GM23248 (cell line): ENCODE results near the gene WNT2. TPM values are rescaled to one million over a fixed set of nuclear protein-coding genes. Genes with fewer than 3 reads are reported as not detected.

Source experiments
- DNase-seq: peaks from one replicate; pipeline ENCODE4 v3.0.0-alpha.2; 2015
- H2AFZ ChIP-seq: fragments of 200-600 bp; sonication (generic); 2 replicates; pipeline ENCODE4 v1.6.1; 2016; ENCODE audit warnings: antibody characterized with exemption
- H3F3A ChIP-seq: fragments of 200-600 bp; sonication (generic); 2 replicates; pipeline ENCODE4 v1.6.1; 2016; ENCODE audit warnings: mild to moderate bottlenecking, antibody characterized with exemption, mixed run types; ENCODE audit not compliant: insufficient read depth
- H3K27ac ChIP-seq: fragments of 200-600 bp; sonication (generic); 2 replicates; pipeline ENCODE4 v1.5.1; 2016; ENCODE audit warnings: mild to moderate bottlenecking
- H3K27me3 ChIP-seq: fragments of 200-600 bp; sonication (generic); replicated peaks from 2 replicates; pipeline ENCODE4 v1.6.1; 2016; ENCODE audit warnings: mild to moderate bottlenecking; ENCODE audit not compliant: insufficient read depth
- H3K36me3 ChIP-seq: fragments of 200-600 bp; sonication (generic); 2 replicates; pipeline ENCODE4 v1.6.1; 2016; ENCODE audit warnings: low read depth, mild to moderate bottlenecking
- H3K4me1 ChIP-seq: fragments of 200-600 bp; sonication (generic); 2 replicates; pipeline ENCODE4 v1.6.1; 2016; ENCODE audit warnings: mild to moderate bottlenecking; ENCODE audit not compliant: insufficient read depth
- H3K4me2 ChIP-seq: fragments of 200-600 bp; sonication (generic); one replicate; pipeline ENCODE4 v1.6.1; 2016; ENCODE audit warnings: mild to moderate bottlenecking; ENCODE audit not compliant: unreplicated experiment
- H3K4me3 ChIP-seq: fragments of 200-600 bp; sonication (generic); 2 replicates; pipeline ENCODE4 v1.5.1; 2016; ENCODE audit warnings: mild to moderate bottlenecking
- H3K79me2 ChIP-seq: fragments of 200-600 bp; sonication (generic); 2 replicates; pipeline ENCODE4 v1.6.1; 2016; ENCODE audit warnings: mild to moderate bottlenecking; ENCODE audit not compliant: insufficient read depth
- H3K9ac ChIP-seq: fragments of 200-600 bp; sonication (generic); 2 replicates; pipeline ENCODE4 v1.6.1; 2016; ENCODE audit warnings: mild to moderate bottlenecking
- H3K9me2 ChIP-seq: fragments of 200-600 bp; sonication (generic); 2 replicates; pipeline ENCODE4 v1.6.1; 2016; ENCODE audit warnings: mixed run types, mild to moderate bottlenecking, moderate library complexity; ENCODE audit not compliant: insufficient read depth
- H3K9me3 ChIP-seq: fragments of 200-600 bp; sonication (generic); one replicate; pipeline ENCODE4 v1.6.1; 2017; ENCODE audit warnings: low read depth
- H4K20me1 ChIP-seq: fragments of 200-600 bp; sonication (generic); 2 replicates; pipeline ENCODE4 v1.6.0; 2016; ENCODE audit not compliant: insufficient read depth
- EZH2 ChIP-seq: fragments of 200-600 bp; sonication (generic); IDR thresholded peaks from 2 replicates; pipeline ENCODE4 v1.6.1; 2018; ENCODE audit warnings: antibody characterized with exemption, mild to moderate bottlenecking; ENCODE audit not compliant: insufficient read depth, poor library complexity, severe bottlenecking
- EZH2phosphoT487 ChIP-seq: fragments of 200-600 bp; sonication (generic); IDR thresholded peaks from 2 replicates; pipeline ENCODE4 v1.6.1; 2018; ENCODE audit warnings: antibody characterized with exemption, moderate library complexity, mild to moderate bottlenecking, low read depth; ENCODE audit not compliant: insufficient read depth
- WGBS, 2 experiments: methylation state at CpG; one replicate each; pipeline ENCODE4 v1.1.6; 2015 to 2017; ENCODE audit warnings: low lambda C conversion rate in 2 of 2, low coverage in 1 of 2; ENCODE audit errors: missing lambda C conversion rate in 2 of 2; 5-methylcytosine and 5-hydroxymethylcytosine counted together
- in situ Hi-C: fragments of 300-500 bp; cut with MboI; formaldehyde crosslinking; loops from 2 replicates; pipeline ENCODE4 v1.15.0; 2020
- polyA plus RNA-seq: library from polyadenylated mRNA; unstranded; fragments of >200 nt; fragmentation: Nextera tagmentation; extraction: Ambion mirVana; gene quantifications from 2 replicates; pipeline ENCODE4 v1.2.1, GENCODE V29; 2016
- total RNA-seq: library from RNA; depleted of rRNA; stranded (reverse); fragments of >200 nt; shearing (Covaris generic); gene quantifications from 2 replicates; pipeline ENCODE4 v1.2.3, GENCODE V29; 2014

Gene WNT2
- total and polyA plus RNA-seq, 2 experiments from 2014 or later = 1.3 to 2.8 TPM

GRCh38 chr7:117274951-117275350 lies 47.9 kb downstream of the WNT2 start:
- peaks cover 12% of the 10 kb centered on the region for H3K4me1 ChIP-seq
- DNase-seq = peak; percentile 68

GRCh38 chr7:117273814-117274225 lies 49.0 kb downstream of the WNT2 start:
- Histone ChIP-seq H3K4me3 (no peak overlapping the region), H4K20me1 (no peaks in the 10 kb centered on the region), H3K27me3 (no peaks in the 10 kb centered on the region), H3K9me3 (no peaks in the 10 kb centered on the region), H3K4me2 (no peak overlapping the region), H3K9me2 (no peaks in the 10 kb centered on the region), H2AFZ (no peak overlapping the region), H3F3A (peaks cover 20% of the 10 kb centered on the region), H3K27ac (no peak overlapping the region), H3K79me2 (no peaks in the 10 kb centered on the region), H3K36me3 (no peaks in the 10 kb centered on the region), H3K9ac (no peak overlapping the region), H3K4me1 (peaks cover 20% of the 10 kb centered on the region)
- WGBS, 2 experiments = 85 to 86% methylated on average over 11 of the region's 11 CpGs
- in situ Hi-C loops = no loop called here
- no peak for DNase-seq
- TF ChIP-seq EZH2 (no peak), EZH2phosphoT487 (no peak)

More at GRCh38 chr7:117274951-117275350, 47.9 kb downstream of the WNT2 start:
- TF ChIP-seq EZH2 (no peak), EZH2phosphoT487 (no peak)
- Histone ChIP-seq H3K27ac (no peak overlapping the region), H3K36me3 (no peaks in the 10 kb centered on the region), H3K9me2 (no peaks in the 10 kb centered on the region), H4K20me1 (no peaks in the 10 kb centered on the region), H3K9me3 (no peaks in the 10 kb centered on the region), H3K4me2 (no peak overlapping the region), H2AFZ (no peak overlapping the region), H3K4me3 (no peak overlapping the region), H3K27me3 (no peaks in the 10 kb centered on the region), H3K9ac (no peak overlapping the region), H3K79me2 (no peaks in the 10 kb centered on the region), H3F3A (peaks cover 10% of the 10 kb centered on the region)
- in situ Hi-C loops = no loop called here
- 57 to 63% methylated on average over 4 of the region's 4 CpGs for WGBS, 2 experiments

GRCh38 chr7:117273325-117273724 lies 49.5 kb downstream of the WNT2 start:
- Histone ChIP-seq H3K27ac (no peak overlapping the region), H3K4me3 (no peak overlapping the region), H2AFZ (no peak overlapping the region), H3K9me3 (no peaks in the 10 kb centered on the region), H3K4me2 (no peak overlapping the region), H3K79me2 (no peaks in the 10 kb centered on the region), H3K36me3 (no peaks in the 10 kb centered on the region), H3K9me2 (no peaks in the 10 kb centered on the region), H3K4me1 (peaks cover 21% of the 10 kb centered on the region), H3K27me3 (no peaks in the 10 kb centered on the region), H3K9ac (no peak overlapping the region), H4K20me1 (no peaks in the 10 kb centered on the region), H3F3A (peaks cover 22% of the 10 kb centered on the region)
- WGBS, 2 experiments = 92 to 95% methylated on average over 2 of the region's 2 CpGs
- TF ChIP-seq EZH2 (no peak), EZH2phosphoT487 (no peak)
- in situ Hi-C loops = no loop called here
- DNase-seq = no peak

- H4K20me1 ChIP-seq = no peaks in the 10 kb centered on the region
- no peak overlapping the region for H3K27ac ChIP-seq
- H3K27me3 ChIP-seq = no peaks in the 10 kb centered on the region
- in situ Hi-C loops = no loop called here
- H3K36me3 ChIP-seq = no peaks in the 10 kb centered on the region
- WGBS, 2 experiments = 88 to 91% methylated on average over 2 of the region's 2 CpGs
- H3K4me2 ChIP-seq = no peak overlapping the region
- H3K79me2 ChIP-seq = no peaks in the 10 kb centered on the region
- TF ChIP-seq EZH2phosphoT487 = no peak
- no peak for TF ChIP-seq EZH2
- peaks cover 21% of the 10 kb centered on the region for H3K4me1 ChIP-seq
- H3K9me3 ChIP-seq = no peaks in the 10 kb centered on the region
- no peak overlapping the region for H2AFZ ChIP-seq
- no peak overlapping the region for H3K4me3 ChIP-seq
- DNase-seq = no peak
- no peaks in the 10 kb centered on the region for H3K9me2 ChIP-seq
- peaks cover 22% of the 10 kb centered on the region for H3F3A ChIP-seq
- H3K9ac ChIP-seq = no peak overlapping the region
These were observed 50.7 kb downstream of the WNT2 start for GRCh38 chr7:117272017-117272759.

- Histone ChIP-seq H3K4me1 (peaks cover 21% of the 10 kb centered on the region), H3K4me2 (no peak overlapping the region), H3K9ac (no peak overlapping the region), H3K9me3 (no peaks in the 10 kb centered on the region), H3F3A (peaks cover 22% of the 10 kb centered on the region), H3K79me2 (no peaks in the 10 kb centered on the region), H2AFZ (no peak overlapping the region), H3K9me2 (no peaks in the 10 kb centered on the region), H3K27ac (no peak overlapping the region), H4K20me1 (no peaks in the 10 kb centered on the region), H3K36me3 (no peaks in the 10 kb centered on the region), H3K4me3 (no peak overlapping the region), H3K27me3 (no peaks in the 10 kb centered on the region)
- no peak for DNase-seq
- 95 to 98% methylated on average over 3 of the region's 3 CpGs for WGBS, 2 experiments
- in situ Hi-C loops = no loop called here
- no peak for TF ChIP-seq EZH2
- no peak for TF ChIP-seq EZH2phosphoT487
These were observed 51.3 kb downstream of the WNT2 start for GRCh38 chr7:117271566-117271965.
